HepG2 (cell line): Measurements from ENCODE around the gene PSPH. TPM values are rescaled to one million over a fixed set of nuclear protein-coding genes. Genes with fewer than 3 reads are reported as not detected.
A peak's percentile ranks its signal among the peaks of the same experiment; 100 is the strongest.

Experiments
- AGO2 ChIP-seq: fragments of 200-400 bp; formaldehyde crosslinking; optimal IDR thresholded peaks from 2 replicates; pipeline ENCODE3; 2017; ENCODE audit warnings: mild to moderate bottlenecking, low read depth, low read length, moderate library complexity
- ARNT ChIP-seq: fragments of 450-650 bp; IDR thresholded peaks from 2 replicates; pipeline ENCODE4 v1.6.1; 2017
- BRF2 ChIP-seq: sonication (generic); formaldehyde crosslinking; IDR thresholded peaks from 2 replicates; pipeline ENCODE4 v1.8.1; 2022; ENCODE audit warnings: mild to moderate bottlenecking, missing genetic modification reagents
- HNRNPLL ChIP-seq: fragments of 200-400 bp; formaldehyde crosslinking; IDR thresholded peaks from 2 replicates; pipeline ENCODE4 v1.6.1; 2017; ENCODE audit warnings: mild to moderate bottlenecking, low read depth, low read length; ENCODE audit not compliant: poor library complexity, severe bottlenecking
- NFE2L1 ChIP-seq: sonication (generic); formaldehyde crosslinking; IDR thresholded peaks from 2 replicates; pipeline ENCODE4 v1.4.0; 2020; ENCODE audit warnings: missing genetic modification reagents, mild to moderate bottlenecking, borderline replicate concordance
- PLRG1 ChIP-seq: fragments of 450-650 bp; conservative IDR thresholded peaks from 2 replicates; pipeline ENCODE4 v1.6.1; 2016
- PPARG ChIP-seq: conservative IDR thresholded peaks from 2 replicates; pipeline ENCODE4 v1.6.1; 2016; ENCODE audit warnings: missing biosample characterization, missing genetic modification reagents
- RBM22 ChIP-seq: fragments of 200-400 bp; formaldehyde crosslinking; optimal IDR thresholded peaks from 2 replicates; pipeline ENCODE3; 2017; ENCODE audit warnings: mild to moderate bottlenecking, low read length, moderate library complexity
- SALL2 ChIP-seq: sonication (generic); formaldehyde crosslinking; IDR thresholded peaks from 2 replicates; pipeline ENCODE4 v1.8.1; 2023; ENCODE audit warnings: mild to moderate bottlenecking, missing genetic modification reagents, inconsistent platforms
- SMAD9 ChIP-seq: sonication (generic); formaldehyde crosslinking; IDR thresholded peaks from 2 replicates; pipeline ENCODE4 v1.5.1; 2020; ENCODE audit warnings: mild to moderate bottlenecking, missing genetic modification reagents
- SP5 ChIP-seq: IDR thresholded peaks from 2 replicates; pipeline ENCODE4 v1.6.1; 2016; ENCODE audit warnings: low read depth, borderline replicate concordance
- SRY ChIP-seq: sonication (generic); formaldehyde crosslinking; IDR thresholded peaks from 2 replicates; pipeline ENCODE4 v1.8.0; 2022; ENCODE audit warnings: mild to moderate bottlenecking, missing genetic modification reagents
- STAT6 ChIP-seq: sonication (generic); formaldehyde crosslinking; IDR thresholded peaks from 2 replicates; pipeline ENCODE4 v1.4.0; 2020; ENCODE audit warnings: missing genetic modification reagents, mild to moderate bottlenecking, borderline replicate concordance
- TOE1 ChIP-seq: sonication (generic); formaldehyde crosslinking; IDR thresholded peaks from 2 replicates; pipeline ENCODE4 v1.4.0; 2020; ENCODE audit warnings: mild to moderate bottlenecking, missing genetic modification reagents
- ZBTB3 ChIP-seq: sonication (generic); formaldehyde crosslinking; IDR thresholded peaks from 2 replicates; pipeline ENCODE4 v1.4.0; 2020; ENCODE audit warnings: low read depth, mild to moderate bottlenecking, moderate library complexity, missing genetic modification reagents, borderline replicate concordance
- ZFP90 ChIP-seq: sonication (generic); formaldehyde crosslinking; IDR thresholded peaks from 2 replicates; pipeline ENCODE4 v1.8.0; 2022; ENCODE audit warnings: missing genetic modification reagents, mild to moderate bottlenecking, inconsistent platforms, borderline replicate concordance
- ZNF333 ChIP-seq: sonication (generic); formaldehyde crosslinking; IDR thresholded peaks from 2 replicates; pipeline ENCODE4 v1.4.0; 2020; ENCODE audit warnings: mild to moderate bottlenecking, missing genetic modification reagents, borderline replicate concordance
- ZNF629 ChIP-seq: sonication (generic); formaldehyde crosslinking; conservative IDR thresholded peaks from 2 replicates; pipeline ENCODE4 v1.5.0; 2020; ENCODE audit warnings: missing genetic modification reagents
- ZNF878 ChIP-seq: sonication (generic); formaldehyde crosslinking; IDR thresholded peaks from 2 replicates; pipeline ENCODE4 v1.8.1; 2023; ENCODE audit warnings: mild to moderate bottlenecking, missing genetic modification reagents, moderate library complexity
- polyA plus RNA-seq, 8 experiments: library from polyadenylated mRNA; depleted of rRNA in 3 of 8; stranded (reverse) in 7 of 8; unstranded in 1 of 8; fragments of >200 nt; fragmentation: Illumina TruSeq in 4 of 8; extraction: Trizol in 4 of 8; gene quantifications; 2 replicates each; pipeline versions ENCODE4 v1.2.1 to v1.2.3, GENCODE V29; 2011 to 2016; ENCODE audit warnings: low read depth in 4 of 8, missing spikeins in 1 of 8, mixed read lengths in 1 of 8; ENCODE audit not compliant: insufficient read depth in 1 of 8
- total RNA-seq, 5 experiments: library from RNA; depleted of rRNA; stranded (reverse); fragments of >200 nt; fragmentation: Illumina TruSeq; extraction: Trizol; gene quantifications; 2 replicates each; pipeline ENCODE4 v1.2.3, GENCODE V29; 2016; ENCODE audit warnings: low read depth in 1 of 5
- TF ChIP-seq, protein P1 (sequence below): sonication (generic); formaldehyde crosslinking; conservative IDR thresholded peaks from 2 replicates; pipeline ENCODE4 v1.8.0; 2022; ENCODE audit warnings: mild to moderate bottlenecking, moderate library complexity, missing genetic modification reagents
- TF ChIP-seq, protein P2 (sequence below): sonication (generic); formaldehyde crosslinking; IDR thresholded peaks from 2 replicates; pipeline ENCODE4 v1.9.0; 2022; ENCODE audit warnings: low read depth, missing genetic modification reagents

The PSPH gene
- total and polyA plus RNA-seq, 2 of the 13 experiments (the other 11 are each of a cell fraction or from before 2014, with no cell fraction given): 85.5 to 124 TPM

GRCh38 chr7:56051339-56052191 is at the start of gene PSPH, which contains the start of gene CCT6A (continued):
- no peak for TF ChIP-seq STAT6 (CRISPR knock-in tag)
- TF ChIP-seq SMAD9: peak; percentile 22; the same call in 1 of the 2 replicates
- TF ChIP-seq, protein P1, sequence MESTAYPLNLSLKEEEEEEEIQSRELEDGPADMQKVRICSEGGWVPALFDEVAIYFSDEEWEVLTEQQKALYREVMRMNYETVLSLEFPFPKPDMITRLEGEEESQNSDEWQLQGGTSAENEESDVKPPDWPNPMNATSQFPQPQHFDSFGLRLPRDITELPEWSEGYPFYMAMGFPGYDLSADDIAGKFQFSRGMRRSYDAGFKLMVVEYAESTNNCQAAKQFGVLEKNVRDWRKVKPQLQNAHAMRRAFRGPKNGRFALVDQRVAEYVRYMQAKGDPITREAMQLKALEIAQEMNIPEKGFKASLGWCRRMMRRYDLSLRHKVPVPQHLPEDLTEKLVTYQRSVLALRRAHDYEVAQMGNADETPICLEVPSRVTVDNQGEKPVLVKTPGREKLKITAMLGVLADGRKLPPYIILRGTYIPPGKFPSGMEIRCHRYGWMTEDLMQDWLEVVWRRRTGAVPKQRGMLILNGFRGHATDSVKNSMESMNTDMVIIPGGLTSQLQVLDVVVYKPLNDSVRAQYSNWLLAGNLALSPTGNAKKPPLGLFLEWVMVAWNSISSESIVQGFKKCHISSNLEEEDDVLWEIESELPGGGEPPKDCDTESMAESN (CRISPR knock-in tag): peak; percentile 73; the same call in 1 of the 2 replicates
- TF ChIP-seq ZBTB3 (CRISPR knock-in tag): peak; percentile 86; the same call in 1 of the 2 replicates
- TF ChIP-seq BRF2 (CRISPR knock-in tag): no peak
- TF ChIP-seq RBM22: no peak
- TF ChIP-seq NFE2L1 (CRISPR knock-in tag): peak; percentile 11; the same call in 1 of the 2 replicates
- TF ChIP-seq ZNF333 (CRISPR knock-in tag): no peak
- peak; percentile 74 for TF ChIP-seq SRY (CRISPR knock-in tag)
- no peak for TF ChIP-seq PLRG1
- TF ChIP-seq ARNT: no peak
- peak; percentile 93 for TF ChIP-seq HNRNPLL
- peak; percentile 84 for TF ChIP-seq AGO2
- TF ChIP-seq ZNF878 (CRISPR knock-in tag): peak; percentile 70; the same call in 1 of the 2 replicates
- TF ChIP-seq PPARG (CRISPR knock-in tag): no peak
- peak; percentile 62; the same call in 1 of the 2 replicates for TF ChIP-seq SP5 (CRISPR knock-in tag)
- TF ChIP-seq TOE1 (CRISPR knock-in tag): no peak
- peak; percentile 81; the same call in 1 of the 2 replicates for TF ChIP-seq ZFP90 (CRISPR knock-in tag)
- peak; percentile 73; the same call in 1 of the 2 replicates for TF ChIP-seq SALL2 (CRISPR knock-in tag)
- no peak for TF ChIP-seq ZNF629 (CRISPR knock-in tag)
- TF ChIP-seq, protein P2, sequence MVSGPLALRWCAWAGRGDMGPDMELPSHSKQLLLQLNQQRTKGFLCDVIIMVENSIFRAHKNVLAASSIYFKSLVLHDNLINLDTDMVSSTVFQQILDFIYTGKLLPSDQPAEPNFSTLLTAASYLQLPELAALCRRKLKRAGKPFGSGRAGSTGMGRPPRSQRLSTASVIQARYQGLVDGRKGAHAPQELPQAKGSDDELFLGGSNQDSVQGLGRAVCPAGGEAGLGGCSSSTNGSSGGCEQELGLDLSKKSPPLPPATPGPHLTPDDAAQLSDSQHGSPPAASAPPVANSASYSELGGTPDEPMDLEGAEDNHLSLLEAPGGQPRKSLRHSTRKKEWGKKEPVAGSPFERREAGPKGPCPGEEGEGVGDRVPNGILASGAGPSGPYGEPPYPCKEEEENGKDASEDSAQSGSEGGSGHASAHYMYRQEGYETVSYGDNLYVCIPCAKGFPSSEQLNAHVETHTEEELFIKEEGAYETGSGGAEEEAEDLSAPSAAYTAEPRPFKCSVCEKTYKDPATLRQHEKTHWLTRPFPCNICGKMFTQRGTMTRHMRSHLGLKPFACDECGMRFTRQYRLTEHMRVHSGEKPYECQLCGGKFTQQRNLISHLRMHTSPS (CRISPR knock-in tag): no peak; the same call in 1 of the 2 replicates
